A549 treated with AZD9567 at 1 μM for 4 hours (cell line): ENCODE measurements around the gene GEMIN2. TPM values are rescaled to one million over a fixed set of nuclear protein-coding genes. Genes with fewer than 3 reads are reported as not detected.

Source experiments
- total RNA-seq: library from RNA; stranded (reverse); fragments of 200-300 nt; extraction: Qiagen RNA extraction; gene quantifications from 5 replicates; pipeline ENCODE4 v1.2.3, GENCODE V29; 2022; ENCODE audit not compliant: insufficient read depth

The GEMIN2 gene
- total RNA-seq, result 24.5 to 59.1 TPM (median 26.4 TPM) in 5 replicates

GRCh38 chr14:39114073-39114838, at the start of gene GEMIN2:
TSS of gene GEMIN2 (plus strand) at chr14:39114323. CDS start at chr14:39114339, 16 bp downstream.

GRCh38 chr14:39102969-39103957, 10.9 kb upstream of the GEMIN2 start, which contains the start of gene SEC23A:
TSS of gene SEC23A (minus strand) at chr14:39103235. CDS start at chr14:39096118, 7,117 bp downstream.

GRCh38 chr14:39174560-39175444, 60.7 kb downstream of the GEMIN2 start, which contains the start of gene PNN:
TSS of gene PNN (plus strand) at chr14:39175254. CDS start at chr14:39175280, 26 bp downstream.

Other genes with a start within 250 kb of the GEMIN2 start
- gene SEC23A, start 11.1 kb upstream of the GEMIN2 start, total RNA-seq, result 60.8 to 95.6 TPM (median 73.7 TPM) in 5 replicates
- gene TRAPPC6B, start 56.0 kb downstream of the GEMIN2 start, total RNA-seq, result 12.4 to 16.1 TPM (median 15.4 TPM) in 5 replicates
- gene PNN, start 60.9 kb downstream of the GEMIN2 start, total RNA-seq, result 40.6 to 49.2 TPM (median 45.5 TPM) in 5 replicates
- 18.7 to 19.9 TPM (median 19.5 TPM) in 5 replicates for gene MIA2, start 119.6 kb downstream of the GEMIN2 start, total RNA-seq